Uterus (tissue), 2 donors: ENCODE data around the gene RFX2.

Source experiments
- CTCF ChIP-seq, 4 experiments: fragments of 200-600 bp in 2 of 4; fragments of 450-650 bp in 2 of 4; sonication (generic) in 2 of 4; IDR thresholded peaks; one replicate each; pipeline ENCODE4 v1.5.1; 2016 to 2019; ENCODE audit warnings: antibody characterized with exemption in 4 of 4, mild to moderate bottlenecking in 2 of 4, moderate library complexity in 1 of 4
- POLR2A ChIP-seq, 2 donors: fragments of 450-650 bp; IDR thresholded peaks; one replicate each; pipeline ENCODE4 v1.6.1; 2016; ENCODE audit warnings: antibody characterized with exemption in 2 of 2, mild to moderate bottlenecking in 1 of 2, moderate library complexity in 1 of 2

DNA sequence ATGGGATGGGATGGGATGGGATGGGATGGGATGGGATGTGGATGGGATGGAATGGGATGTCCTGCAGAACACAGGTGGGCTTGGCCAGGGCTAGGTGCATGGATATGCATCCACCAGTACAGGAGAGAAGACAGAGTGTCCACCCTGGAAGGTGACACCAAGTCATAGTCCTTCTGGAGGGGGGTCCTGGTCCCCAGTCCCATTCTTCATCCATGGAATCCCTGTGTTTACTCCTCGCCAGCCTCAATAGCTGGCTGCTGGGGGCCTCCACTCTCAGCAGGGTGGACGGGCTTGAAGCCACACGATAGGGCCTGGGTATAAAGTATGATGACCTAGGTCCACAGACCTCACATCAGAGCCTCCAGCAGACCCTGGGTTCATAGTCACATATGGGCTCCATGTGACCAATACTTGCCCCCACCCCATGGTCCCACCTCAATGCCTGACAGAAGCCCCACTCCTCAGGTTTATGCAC is 40.1 kb downstream of the RFX2 start:
- no peak for TF ChIP-seq CTCF (IDR thresholded peaks at IDR 0.05)
- TF ChIP-seq POLR2A (IDR thresholded peaks at IDR 0.05): no peak
